Loucy (cell line): ENCODE measurements around the gene RIPK4.

ENCODE experiments used
- EZH2phosphoT487 ChIP-seq: fragments of 200-600 bp; IDR thresholded peaks from 2 replicates; pipeline ENCODE4 v1.6.1; 2018; ENCODE audit warnings: antibody characterized with exemption, mild to moderate bottlenecking, moderate library complexity, borderline replicate concordance
- TF ChIP-seq, protein P1 (sequence below): fragments of 200-600 bp; sonication (generic); conservative IDR thresholded peaks from 2 replicates; pipeline ENCODE4 v1.5.1; 2014; ENCODE audit warnings: mild to moderate bottlenecking, antibody characterized with exemption, low read length

- TF ChIP-seq, protein P1, sequence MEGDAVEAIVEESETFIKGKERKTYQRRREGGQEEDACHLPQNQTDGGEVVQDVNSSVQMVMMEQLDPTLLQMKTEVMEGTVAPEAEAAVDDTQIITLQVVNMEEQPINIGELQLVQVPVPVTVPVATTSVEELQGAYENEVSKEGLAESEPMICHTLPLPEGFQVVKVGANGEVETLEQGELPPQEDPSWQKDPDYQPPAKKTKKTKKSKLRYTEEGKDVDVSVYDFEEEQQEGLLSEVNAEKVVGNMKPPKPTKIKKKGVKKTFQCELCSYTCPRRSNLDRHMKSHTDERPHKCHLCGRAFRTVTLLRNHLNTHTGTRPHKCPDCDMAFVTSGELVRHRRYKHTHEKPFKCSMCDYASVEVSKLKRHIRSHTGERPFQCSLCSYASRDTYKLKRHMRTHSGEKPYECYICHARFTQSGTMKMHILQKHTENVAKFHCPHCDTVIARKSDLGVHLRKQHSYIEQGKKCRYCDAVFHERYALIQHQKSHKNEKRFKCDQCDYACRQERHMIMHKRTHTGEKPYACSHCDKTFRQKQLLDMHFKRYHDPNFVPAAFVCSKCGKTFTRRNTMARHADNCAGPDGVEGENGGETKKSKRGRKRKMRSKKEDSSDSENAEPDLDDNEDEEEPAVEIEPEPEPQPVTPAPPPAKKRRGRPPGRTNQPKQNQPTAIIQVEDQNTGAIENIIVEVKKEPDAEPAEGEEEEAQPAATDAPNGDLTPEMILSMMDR, result no peak
- no peak for TF ChIP-seq EZH2phosphoT487
These were observed 51.1 kb downstream of the RIPK4 start for GRCh38 chr21:41715649-41716281.
